Right hindlimb (tissue), 1 donor: ENCODE data around the gene L3MBTL2.
A peak's percentile ranks its signal among the peaks of the same experiment; 100 is the strongest.
"Not testable (repeated sequence)": the region's sequence is repeated elsewhere in the genome, so short reads cannot be mapped to it uniquely, and the experiment has no call there.

ENCODE experiments used
- DNase-seq: peaks from one replicate; pipeline ENCODE4 v3.0.0-alpha.2; 2018

The L3MBTL2 gene

DNA sequence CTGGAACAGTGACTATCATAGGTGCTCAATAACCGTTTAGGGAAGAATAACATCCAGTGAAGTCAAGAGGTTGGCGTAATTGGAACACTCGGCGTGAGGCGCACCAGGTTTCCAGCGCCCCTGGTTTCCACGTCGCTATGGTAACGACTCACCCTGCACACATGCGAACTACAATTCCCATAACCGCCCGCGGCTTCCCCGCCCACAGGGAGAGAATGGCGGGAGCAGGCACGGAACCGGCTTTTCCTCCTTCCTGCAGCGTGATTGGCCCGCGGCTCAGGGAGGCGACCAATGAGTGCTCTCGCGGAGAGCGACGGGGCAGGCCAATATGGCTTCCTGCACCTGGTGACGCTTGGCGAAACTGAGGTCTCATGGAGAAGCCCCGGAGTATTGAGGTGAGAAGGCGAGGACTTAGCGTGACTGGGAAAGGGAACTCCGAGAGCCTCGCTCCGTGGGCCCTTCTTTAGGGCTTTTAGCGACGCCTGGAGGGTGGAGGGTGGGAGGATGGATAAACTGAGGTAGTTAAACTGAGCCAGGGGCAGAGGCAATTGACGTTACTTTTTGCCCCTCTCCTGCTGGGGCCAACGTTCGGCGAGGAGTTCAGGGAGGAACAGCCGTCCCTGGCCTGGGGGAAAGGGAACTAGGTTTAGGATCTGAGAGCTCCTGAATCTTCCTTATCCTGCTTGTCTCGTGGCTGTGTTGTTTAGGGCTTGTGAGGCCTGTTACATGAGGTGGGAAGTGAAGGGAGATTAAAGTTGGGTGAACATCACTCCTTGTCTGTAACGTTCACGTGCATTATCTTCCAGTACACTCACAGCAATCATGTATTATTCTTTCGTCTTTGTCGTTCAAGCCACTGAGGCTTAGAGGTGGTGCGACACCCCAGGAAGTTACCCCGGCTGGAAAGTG, at the start of gene L3MBTL2:
L3MBTL2 (plus strand) TSS at position 321 of the 909 bp plus-strand sequence; CDS start at position 372, 51 bp downstream.
- DNase-seq, result peak; percentile 99

- no peak for DNase-seq
Observed at GRCh38 chr22:41157083-41157482, 48.0 kb upstream of the L3MBTL2 start.

- no peak for DNase-seq
Observed at GRCh38 chr22:41169157-41169556, 36.0 kb upstream of the L3MBTL2 start.

GRCh38 chr22:41171996-41172395, 33.1 kb upstream of the L3MBTL2 start:
- no peak for DNase-seq

- no peak for DNase-seq
Observed at GRCh38 chr22:41175546-41175945, 29.6 kb upstream of the L3MBTL2 start.

GRCh38 chr22:41177040-41177621, 28.0 kb upstream of the L3MBTL2 start:
- peak; percentile 35 for DNase-seq

DNA sequence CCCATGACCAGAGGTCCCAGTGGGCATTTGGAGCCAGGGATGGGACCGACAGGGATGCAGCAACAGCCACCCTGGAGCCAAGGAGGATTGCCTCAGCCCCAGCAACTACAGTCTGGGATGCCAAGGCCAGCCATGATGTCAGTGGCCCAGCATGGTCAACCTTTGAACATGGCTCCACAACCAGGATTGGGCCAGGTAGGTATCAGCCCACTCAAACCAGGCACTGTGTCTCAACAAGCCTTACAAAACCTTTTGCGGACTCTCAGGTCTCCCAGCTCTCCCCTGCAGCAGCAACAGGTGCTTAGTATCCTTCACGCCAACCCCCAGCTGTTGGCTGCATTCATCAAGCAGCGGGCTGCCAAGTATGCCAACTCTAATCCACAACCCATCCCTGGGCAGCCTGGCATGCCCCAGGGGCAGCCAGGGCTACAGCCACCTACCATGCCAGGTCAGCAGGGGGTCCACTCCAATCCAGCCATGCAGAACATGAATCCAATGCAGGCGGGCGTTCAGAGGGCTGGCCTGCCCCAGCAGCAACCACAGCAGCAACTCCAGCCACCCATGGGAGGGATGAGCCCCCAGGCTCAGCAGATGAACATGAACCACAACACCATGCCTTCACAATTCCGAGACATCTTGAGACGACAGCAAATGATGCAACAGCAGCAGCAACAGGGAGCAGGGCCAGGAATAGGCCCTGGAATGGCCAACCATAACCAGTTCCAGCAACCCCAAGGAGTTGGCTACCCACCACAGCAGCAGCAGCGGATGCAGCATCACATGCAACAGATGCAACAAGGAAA, 27.3 kb upstream of the L3MBTL2 start:
- DNase-seq, result peak; percentile 27

GRCh38 chr22:41178425-41178975, 26.6 kb upstream of the L3MBTL2 start:
- peak; percentile 32 for DNase-seq

DNA sequence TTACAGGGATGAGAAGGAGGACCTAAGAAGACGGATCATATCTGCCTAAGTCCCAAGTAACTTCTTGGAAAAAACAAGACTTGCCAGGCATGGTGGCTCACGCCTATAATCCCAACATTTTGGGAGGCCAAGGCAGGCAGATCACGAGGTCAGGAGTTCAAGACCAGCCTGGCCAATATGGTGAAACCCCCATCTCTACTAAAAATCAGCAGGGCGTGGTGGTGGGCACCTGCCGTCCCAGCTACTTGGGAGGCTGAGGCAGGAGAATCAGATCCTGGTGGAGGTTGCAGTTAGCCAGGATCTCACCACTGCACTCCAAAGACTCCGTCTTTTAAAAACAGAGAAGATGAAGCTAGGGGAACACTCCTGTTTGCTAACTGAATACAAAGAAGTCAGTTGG, 24.8 kb upstream of the L3MBTL2 start:
- not testable (repeated sequence) for DNase-seq

GRCh38 chr22:41180926-41181325, 24.2 kb upstream of the L3MBTL2 start:
- no peak for DNase-seq

DNA sequence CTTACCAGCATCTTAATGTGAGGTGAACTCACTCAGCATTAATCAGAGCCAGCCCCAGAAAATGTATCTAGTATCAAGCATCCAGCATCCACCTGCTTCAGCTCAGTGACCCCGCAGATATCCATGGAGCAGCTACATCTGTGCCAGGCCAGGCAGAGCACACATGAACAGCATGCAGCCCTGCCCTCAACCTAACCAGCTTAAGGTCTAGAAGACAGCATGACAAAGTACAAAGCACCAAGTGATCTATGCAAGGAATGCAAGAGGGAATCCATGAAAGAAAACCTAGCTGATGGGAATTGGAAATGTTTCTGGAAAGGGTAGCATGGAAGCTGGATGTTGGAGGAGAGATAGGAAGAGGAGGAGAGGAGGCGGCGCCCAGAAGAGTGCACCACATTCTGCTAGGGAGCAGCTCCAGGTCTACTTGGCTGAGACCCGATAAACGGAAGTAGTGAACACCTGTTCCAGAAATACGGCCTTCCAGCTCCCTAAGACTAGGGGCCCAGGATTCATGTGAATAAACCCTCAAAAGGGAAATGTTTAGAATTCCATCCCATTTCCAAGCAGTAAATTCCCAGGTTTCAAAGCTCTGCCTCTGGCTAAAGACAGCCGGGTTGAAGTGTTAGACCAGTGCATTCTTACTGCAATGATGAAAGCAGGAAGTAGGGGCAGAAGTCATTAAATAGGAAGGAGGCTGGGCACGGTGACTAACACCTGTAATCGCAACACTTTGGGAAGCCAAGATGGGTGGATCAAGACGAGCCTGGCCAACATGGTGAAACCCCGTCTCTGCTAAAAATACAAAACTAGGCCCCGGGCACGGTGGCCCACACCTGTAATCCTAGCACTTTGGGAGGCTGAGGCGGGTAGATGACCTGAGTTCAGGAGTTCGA, 23.5 kb upstream of the L3MBTL2 start:
- no peak for DNase-seq

- no peak for DNase-seq
Observed at GRCh38 chr22:41184679-41185078, 20.4 kb upstream of the L3MBTL2 start.

- DNase-seq, result no peak
Observed at GRCh38 chr22:41191467-41191866, 13.6 kb upstream of the L3MBTL2 start.

GRCh38 chr22:41193829-41194228, 11.3 kb upstream of the L3MBTL2 start:
- no peak for DNase-seq

DNA sequence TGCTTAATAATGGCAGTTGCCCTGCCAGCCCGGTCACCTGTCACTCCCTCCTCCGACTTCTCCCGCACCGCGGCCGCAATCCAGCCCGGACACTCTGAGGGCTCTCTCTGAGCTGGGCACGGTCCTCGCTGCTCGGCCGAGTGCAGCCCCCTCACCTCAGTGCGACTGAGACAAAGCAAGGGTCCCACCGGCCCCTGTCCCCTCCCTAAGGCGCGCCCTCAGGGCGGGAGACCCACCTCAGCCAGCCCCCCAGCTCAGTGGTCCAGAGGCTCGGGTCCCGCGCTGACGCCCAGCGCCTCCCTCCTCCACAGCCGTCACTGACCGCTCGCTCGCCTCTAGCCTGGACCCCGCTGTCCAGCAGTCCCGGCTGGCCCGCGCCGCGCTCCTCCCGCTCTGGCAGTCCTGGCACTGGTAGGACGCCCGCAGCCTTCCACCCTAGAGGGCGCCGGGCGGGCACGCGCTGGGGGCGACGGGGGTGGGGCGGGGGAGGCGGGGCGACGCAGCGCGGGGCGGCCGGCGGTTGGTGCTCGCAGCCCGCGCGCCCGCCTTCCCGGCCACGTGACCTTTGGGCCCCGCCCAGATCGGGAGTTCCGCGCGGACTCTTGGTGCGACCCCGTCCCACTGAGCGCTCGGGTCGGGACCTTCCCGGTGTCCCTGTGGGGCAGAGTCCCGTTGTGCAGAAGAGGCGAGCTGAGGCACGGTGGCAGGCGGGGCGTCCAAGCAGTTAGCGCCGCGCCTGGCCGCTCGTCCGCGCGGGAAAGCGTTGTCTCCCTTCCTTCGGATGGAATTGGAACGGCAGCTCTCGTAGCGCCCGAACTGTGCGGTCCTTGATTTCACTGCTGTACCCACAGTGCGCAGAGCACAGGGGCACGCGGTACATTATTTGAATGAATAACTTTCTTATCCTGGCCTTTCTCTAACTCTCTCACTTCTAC, 7.8 kb upstream of the L3MBTL2 start:
- peak; percentile 87 for DNase-seq

DNA sequence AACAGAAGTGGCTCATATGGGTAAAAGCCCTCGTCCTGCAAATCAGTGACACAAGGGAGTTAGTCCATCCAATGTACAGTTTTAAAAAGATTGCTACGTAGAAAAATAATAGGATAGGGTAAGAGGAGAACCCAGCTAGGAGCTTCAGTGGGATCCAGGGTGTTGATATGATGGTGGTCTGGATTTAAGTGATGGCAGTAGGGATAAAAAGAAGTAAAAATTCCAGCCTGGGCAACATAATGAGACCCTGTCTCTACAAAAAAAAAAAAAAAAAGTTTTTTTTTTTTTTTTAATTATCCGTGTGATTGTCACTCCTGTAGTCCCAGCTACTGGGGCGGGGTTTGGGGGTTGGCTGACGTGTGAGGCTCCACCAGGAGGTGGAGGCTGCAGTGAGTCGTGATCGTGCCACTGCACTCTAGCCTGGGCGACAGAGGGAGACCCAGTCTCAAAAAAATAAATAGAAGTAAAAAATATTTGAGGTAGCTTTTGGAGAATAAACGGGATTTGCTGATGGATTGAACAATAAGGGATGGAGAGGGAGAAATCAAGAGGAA, 7.0 kb upstream of the L3MBTL2 start:
- no peak for DNase-seq

DNA sequence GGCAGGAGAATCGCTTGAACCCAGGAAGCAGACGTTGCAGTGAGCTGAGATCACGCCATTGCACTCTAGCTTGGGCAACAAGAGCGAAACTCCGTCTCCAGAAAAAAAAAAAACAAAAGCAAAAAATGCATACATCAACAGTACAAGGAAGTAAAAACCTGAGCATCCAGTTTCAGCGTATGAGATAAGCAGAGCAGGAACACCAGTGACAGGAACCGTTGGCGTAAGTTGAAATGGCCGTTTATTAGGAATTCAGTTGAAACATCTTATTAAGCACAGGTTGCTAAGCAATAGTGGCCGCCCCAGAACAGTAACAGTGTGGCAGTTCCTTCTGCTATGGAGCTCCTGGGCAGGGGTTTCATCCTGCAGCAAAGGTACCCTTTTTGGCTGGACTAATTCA, 4.0 kb upstream of the L3MBTL2 start:
- DNase-seq, result no peak

DNA sequence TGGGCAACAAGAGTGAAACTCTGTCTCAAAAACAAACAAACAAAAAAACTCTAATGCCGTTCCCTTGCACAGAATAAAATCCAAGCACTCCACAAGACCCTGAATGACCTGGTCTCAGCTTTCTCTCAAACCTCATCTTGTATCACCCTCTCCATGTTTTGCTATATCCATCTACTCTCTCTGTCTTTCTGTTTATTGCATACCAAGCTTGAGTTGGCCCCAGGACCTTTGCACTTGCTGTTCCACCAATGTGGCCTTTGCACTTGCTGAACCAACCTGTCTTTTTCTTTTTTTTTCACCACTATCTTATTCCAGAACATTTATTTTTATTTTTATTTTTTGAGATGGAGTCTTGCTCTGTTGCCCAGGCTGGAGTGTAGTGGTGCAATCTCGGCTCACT, 2.0 kb upstream of the L3MBTL2 start:
- DNase-seq, result no peak

DNA sequence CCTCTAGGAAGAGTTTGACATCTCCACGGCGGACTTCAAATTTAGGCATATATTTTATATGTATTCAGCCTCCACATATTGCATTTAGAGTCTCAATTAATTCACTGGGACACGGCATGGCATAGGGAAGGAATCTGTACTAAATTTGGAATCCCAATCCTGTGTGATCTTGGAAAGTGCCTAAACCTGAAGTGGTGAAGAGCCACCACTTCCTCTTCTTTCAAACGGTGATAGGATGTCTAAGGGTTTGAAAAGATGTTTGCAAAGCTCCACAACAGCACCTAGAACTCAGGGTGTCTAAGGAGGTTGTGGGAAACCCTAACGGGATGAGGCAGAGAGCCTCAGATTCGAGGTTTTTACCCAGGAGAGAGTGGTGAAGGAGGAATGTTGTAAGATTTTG, 1.0 kb upstream of the L3MBTL2 start:
- no peak for DNase-seq

GRCh38 chr22:41206719-41207118, 1.6 kb downstream of the L3MBTL2 start:
- no peak for DNase-seq

DNA sequence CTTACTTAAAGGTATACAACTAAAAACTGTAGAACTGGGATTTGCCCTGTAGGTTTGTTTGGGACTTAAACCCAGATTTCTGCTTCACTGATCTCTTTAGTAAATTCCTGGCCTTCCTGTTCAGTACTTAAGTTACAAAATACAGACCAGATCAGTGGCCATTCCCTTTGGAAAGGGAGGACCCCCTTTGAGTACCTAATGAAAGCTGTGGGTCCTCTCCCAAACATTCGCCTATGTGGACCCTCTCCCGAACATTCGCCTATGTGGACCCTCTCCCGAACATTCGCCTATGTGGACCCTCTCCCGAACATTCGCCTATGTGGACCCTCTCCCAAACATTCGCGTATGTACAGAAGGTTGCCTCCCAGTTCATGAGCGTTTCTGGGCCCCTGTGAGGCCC, 10.3 kb downstream of the L3MBTL2 start:
- DNase-seq, result no peak
